ENCODE results near the gene HNF4A. TPM values are rescaled to one million over a fixed set of nuclear protein-coding genes. Genes with fewer than 3 reads are reported as not detected.
A peak's percentile ranks its signal among the peaks of the same experiment; 100 is the strongest.

Gene HNF4A
- total and polyA plus RNA-seq, 2 of the 13 experiments (the other 11 are each of a cell fraction or from before 2014, with no cell fraction given) = 80.9 to 169 TPM

GRCh38 chr20:44414808-44415207 lies 59.3 kb downstream of the HNF4A start (continued):
- no peak for TF ChIP-seq ZNF407 (CRISPR knock-in tag; IDR thresholded peaks at IDR 0.05; ENCODE audit: not compliant biosample characterization)
- no peak for TF ChIP-seq ZKSCAN8 (CRISPR knock-in tag; IDR thresholded peaks at IDR 0.05; ENCODE audit: borderline replicate concordance)
- no peak for TF ChIP-seq THAP9 (CRISPR knock-in tag; IDR thresholded peaks at IDR 0.05; ENCODE audit: borderline replicate concordance)
- TF ChIP-seq IRF9 (CRISPR knock-in tag; IDR thresholded peaks at IDR 0.05; ENCODE audit: borderline replicate concordance) = no peak; the same call in 1 of the 2 replicates
- peak; percentile 83 for TF ChIP-seq ZBTB7B (CRISPR knock-in tag; IDR thresholded peaks at IDR 0.05)
- no peak for TF ChIP-seq GABPB1 (CRISPR knock-in tag; IDR thresholded peaks at IDR 0.05)
- no peak for TF ChIP-seq ZNF230 (CRISPR knock-in tag; IDR thresholded peaks at IDR 0.05)
- TF ChIP-seq LCORL (IDR thresholded peaks at IDR 0.05) = no peak
- peak; percentile 95 for TF ChIP-seq LCORL (CRISPR knock-in tag; IDR thresholded peaks at IDR 0.05)
- no peak for TF ChIP-seq TGIF2 (CRISPR knock-in tag; IDR thresholded peaks at IDR 0.05)
- TF ChIP-seq RELA (CRISPR knock-in tag; IDR thresholded peaks at IDR 0.05) = no peak
- TF ChIP-seq HNRNPUL1 (IDR thresholded peaks at IDR 0.05; ENCODE audit: low read depth, low read length) = no peak
- TF ChIP-seq ISX (CRISPR knock-in tag; conservative IDR thresholded peaks at IDR 0.05) = no peak
- TF ChIP-seq ZSCAN22 (CRISPR knock-in tag; IDR thresholded peaks at IDR 0.05) = no peak
- peak; percentile 52; the same call in 1 of the 2 replicates for TF ChIP-seq BCL6 (CRISPR knock-in tag; IDR thresholded peaks at IDR 0.05)
- no peak for TF ChIP-seq ZSCAN12 (CRISPR knock-in tag; IDR thresholded peaks at IDR 0.05)
